ENCODE data around the gene TMPRSS9. TPM values are rescaled to one million over a fixed set of nuclear protein-coding genes. Genes with fewer than 3 reads are reported as not detected.
"Not testable (repeated sequence)": the region's sequence is repeated elsewhere in the genome, so short reads cannot be mapped to it uniquely, and the experiment has no call there.

The TMPRSS9 gene
- polyA plus RNA-seq, 1 donor (not counting 4 experiments of a cell fraction or from before 2014, with no cell fraction given): not detected

- TF ChIP-seq CTCF (optimal IDR thresholded peaks at IDR 0.05 in 1 of 3, IDR thresholded peaks at IDR 0.05 in 1 of 3, conservative IDR thresholded peaks at IDR 0.05 in 1 of 3; ENCODE audit: extremely low read depth in 1 of 3, insufficient read depth in 2 of 3, low read length in 3 of 3): no peak
- TF ChIP-seq EZH2 (IDR thresholded peaks at IDR 0.05; ENCODE audit: low read length): no peak
- Histone ChIP-seq H3K4me2 (ENCODE audit: control insufficient read depth, extremely low read depth, insufficient read depth, low read depth, low read length) (no peak overlapping the region), H2AFZ (ENCODE audit: control insufficient read depth, low read length) (no peak overlapping the region), H3K9ac (ENCODE audit: control insufficient read depth, extremely low read depth, insufficient read depth, low read length) (no peak overlapping the region), H3K36me3 (ENCODE audit: control insufficient read depth in 2 of 2, extremely low read depth in 1 of 2, insufficient read depth in 2 of 2, low read length in 2 of 2) (no peaks in the 10 kb centered on the region), H3K4me3 (ENCODE audit: control insufficient read depth in 2 of 3, extremely low read depth in 1 of 3, insufficient read depth in 2 of 3, low read depth in 1 of 3, low read length in 3 of 3) (no peak overlapping the region), H3K27me3 (ENCODE audit: control insufficient read depth, extremely low read depth, insufficient read depth, low read length) (no peaks in the 10 kb centered on the region), H3K4me1 (ENCODE audit: control insufficient read depth, extremely low read depth, insufficient read depth, low read length) (no peaks in the 10 kb centered on the region), H3K9me1 (ENCODE audit: control insufficient read depth, extremely low read depth, insufficient read depth, low read length) (no peaks in the 10 kb centered on the region), H4K20me1 (ENCODE audit: control insufficient read depth, extremely low read depth, insufficient read depth, low read length) (no peaks in the 10 kb centered on the region), H3K27ac (ENCODE audit: control insufficient read depth, insufficient read depth, low read length) (no peak overlapping the region), H3K9me3 (ENCODE audit: control insufficient read depth, low read depth, low read length) (no peaks in the 10 kb centered on the region), H3K79me2 (ENCODE audit: control insufficient read depth, insufficient read depth, low read length) (no peaks in the 10 kb centered on the region)
- FAIRE-seq: no peak
- no peak for DNase-seq (ENCODE audit: low read depth, low spot score)
- dilution Hi-C loops (cut with MboI; ENCODE audit: extremely low pct_ligation_motif_present, low sequenced_read_pairs): no loop called here
Measured at GRCh38 chr19:2394442-2395292, 34.6 kb downstream of the TMPRSS9 start.

GRCh38 chr19:2395293-2395829 is 35.3 kb downstream of the TMPRSS9 start:
- H3K4me2 ChIP-seq (ENCODE audit: control insufficient read depth, extremely low read depth, insufficient read depth, low read depth, low read length); dilution Hi-C loops (cut with MboI; ENCODE audit: extremely low pct_ligation_motif_present, low sequenced_read_pairs); H3K9me1 ChIP-seq (ENCODE audit: control insufficient read depth, extremely low read depth, insufficient read depth, low read length); H2AFZ ChIP-seq (ENCODE audit: control insufficient read depth, low read length); H3K9ac ChIP-seq (ENCODE audit: control insufficient read depth, extremely low read depth, insufficient read depth, low read length); H3K27ac ChIP-seq (ENCODE audit: control insufficient read depth, insufficient read depth, low read length); H3K4me1 ChIP-seq (ENCODE audit: control insufficient read depth, extremely low read depth, insufficient read depth, low read length); H3K27me3 ChIP-seq (ENCODE audit: control insufficient read depth, extremely low read depth, insufficient read depth, low read length); H3K4me3 ChIP-seq (ENCODE audit: control insufficient read depth in 2 of 3, extremely low read depth in 1 of 3, insufficient read depth in 2 of 3, low read depth in 1 of 3, low read length in 3 of 3); FAIRE-seq; H4K20me1 ChIP-seq (ENCODE audit: control insufficient read depth, extremely low read depth, insufficient read depth, low read length); H3K9me3 ChIP-seq (ENCODE audit: control insufficient read depth, low read depth, low read length); DNase-seq (ENCODE audit: low read depth, low spot score); H3K36me3 ChIP-seq (ENCODE audit: control insufficient read depth in 2 of 2, extremely low read depth in 1 of 2, insufficient read depth in 2 of 2, low read length in 2 of 2); H3K79me2 ChIP-seq (ENCODE audit: control insufficient read depth, insufficient read depth, low read length): not testable (repeated sequence)

GRCh38 chr19:2397173-2397572 is 37.1 kb downstream of the TMPRSS9 start:
- H3K4me1 ChIP-seq (ENCODE audit: control insufficient read depth, extremely low read depth, insufficient read depth, low read length); dilution Hi-C loops (cut with MboI; ENCODE audit: extremely low pct_ligation_motif_present, low sequenced_read_pairs); H2AFZ ChIP-seq (ENCODE audit: control insufficient read depth, low read length); H3K9me3 ChIP-seq (ENCODE audit: control insufficient read depth, low read depth, low read length); H3K36me3 ChIP-seq (ENCODE audit: control insufficient read depth in 2 of 2, extremely low read depth in 1 of 2, insufficient read depth in 2 of 2, low read length in 2 of 2); H3K9me1 ChIP-seq (ENCODE audit: control insufficient read depth, extremely low read depth, insufficient read depth, low read length); H3K79me2 ChIP-seq (ENCODE audit: control insufficient read depth, insufficient read depth, low read length); FAIRE-seq; H3K4me2 ChIP-seq (ENCODE audit: control insufficient read depth, extremely low read depth, insufficient read depth, low read depth, low read length); H3K27me3 ChIP-seq (ENCODE audit: control insufficient read depth, extremely low read depth, insufficient read depth, low read length); H3K27ac ChIP-seq (ENCODE audit: control insufficient read depth, insufficient read depth, low read length); H4K20me1 ChIP-seq (ENCODE audit: control insufficient read depth, extremely low read depth, insufficient read depth, low read length); H3K9ac ChIP-seq (ENCODE audit: control insufficient read depth, extremely low read depth, insufficient read depth, low read length); H3K4me3 ChIP-seq (ENCODE audit: control insufficient read depth in 2 of 3, extremely low read depth in 1 of 3, insufficient read depth in 2 of 3, low read depth in 1 of 3, low read length in 3 of 3); DNase-seq (ENCODE audit: low read depth, low spot score): not testable (repeated sequence)
